CD4-positive, alpha-beta T cell treated with Interleukin-6 at 100 ng/mL for 8 hours (primary cell): ENCODE results near the gene AKAP12.
"Not testable (repeated sequence)": the region's sequence is repeated elsewhere in the genome, so short reads cannot be mapped to it uniquely, and the experiment has no call there.

Source experiments
- DNase-seq: peaks from one replicate; pipeline ENCODE4 v3.0.0-alpha.2; 2020; ENCODE audit warnings: mixed read lengths, low spot score

Gene AKAP12

DNA sequence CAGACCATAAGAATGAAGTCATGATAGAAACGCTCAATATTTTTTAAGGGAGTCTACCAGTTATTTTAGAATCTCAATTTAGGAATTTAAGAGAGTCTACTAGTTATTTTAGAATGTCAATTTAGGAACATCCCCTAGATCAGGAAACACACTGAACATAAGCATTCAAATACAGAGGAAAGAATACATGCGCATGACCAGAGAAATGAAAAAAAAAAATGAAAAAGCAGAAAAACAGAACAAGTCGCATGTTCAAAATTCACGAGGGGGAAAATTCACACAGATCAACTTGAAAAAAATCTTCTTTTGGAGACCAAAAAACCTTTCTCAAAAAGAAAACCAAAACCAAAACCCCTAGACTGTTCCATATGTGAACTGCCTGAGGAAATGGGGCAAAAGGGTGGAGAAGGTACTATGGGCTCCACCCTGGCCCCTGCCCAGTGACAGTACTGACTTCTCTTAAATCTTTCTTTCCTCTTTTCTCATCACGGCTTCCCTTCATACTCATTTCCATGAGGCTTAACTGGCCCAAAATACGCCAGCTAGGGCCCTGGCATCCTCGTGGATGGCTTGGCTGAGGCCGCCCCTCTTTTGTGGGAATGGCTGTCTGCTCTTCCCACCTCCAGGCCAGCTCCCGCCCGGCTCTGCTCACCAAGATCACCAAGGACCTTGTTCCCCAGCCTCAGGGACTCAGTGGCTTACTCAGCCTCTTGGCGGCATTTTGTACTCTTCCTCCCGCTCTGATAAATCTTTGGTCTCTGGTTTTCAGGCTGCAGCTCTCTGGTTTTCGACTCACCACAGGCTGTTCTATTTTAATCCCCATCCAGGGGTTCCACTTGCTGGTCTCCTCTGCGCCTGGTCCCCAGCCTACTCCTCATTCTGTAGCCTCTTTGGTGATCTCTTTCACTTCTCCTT lies 140.4 kb downstream of the AKAP12 start:
- peak; percentile 38 for DNase-seq

DNA sequence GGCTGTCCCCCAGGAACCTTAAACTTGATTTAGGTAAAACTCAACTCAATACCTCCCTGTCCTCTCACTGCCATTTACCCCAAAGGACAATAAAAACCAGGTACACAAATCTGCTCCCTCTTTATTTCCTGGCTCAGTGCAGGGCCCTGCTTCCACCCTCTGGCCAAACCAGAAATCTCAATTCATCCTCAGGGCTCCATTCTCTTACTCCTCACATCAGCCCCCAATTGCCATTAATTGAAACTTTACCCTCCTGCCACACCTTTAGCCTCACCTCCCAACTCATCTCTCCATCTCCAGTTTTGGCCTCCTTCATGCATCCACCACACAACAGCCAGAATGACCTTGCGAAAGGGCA lies 141.1 kb downstream of the AKAP12 start:
- no peak for DNase-seq

DNA sequence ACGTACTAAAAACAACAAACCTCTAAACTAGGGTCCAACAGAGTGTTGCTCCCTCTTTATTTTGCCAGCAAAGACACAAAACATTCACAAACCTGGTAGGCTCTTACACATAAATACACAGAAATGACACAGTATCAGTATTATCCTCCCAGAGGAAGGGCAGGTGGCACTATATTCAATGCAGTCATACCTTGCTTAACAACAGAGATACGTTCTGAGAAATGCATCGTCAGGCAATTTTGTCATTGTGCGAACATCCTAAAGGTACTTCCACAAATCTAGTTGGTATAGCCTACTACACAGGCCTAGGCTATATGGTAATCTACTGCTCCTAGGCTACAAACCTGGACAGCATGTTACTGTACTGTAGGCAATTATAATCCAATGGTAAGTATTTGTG lies 142.0 kb downstream of the AKAP12 start:
- DNase-seq, result no peak

DNA sequence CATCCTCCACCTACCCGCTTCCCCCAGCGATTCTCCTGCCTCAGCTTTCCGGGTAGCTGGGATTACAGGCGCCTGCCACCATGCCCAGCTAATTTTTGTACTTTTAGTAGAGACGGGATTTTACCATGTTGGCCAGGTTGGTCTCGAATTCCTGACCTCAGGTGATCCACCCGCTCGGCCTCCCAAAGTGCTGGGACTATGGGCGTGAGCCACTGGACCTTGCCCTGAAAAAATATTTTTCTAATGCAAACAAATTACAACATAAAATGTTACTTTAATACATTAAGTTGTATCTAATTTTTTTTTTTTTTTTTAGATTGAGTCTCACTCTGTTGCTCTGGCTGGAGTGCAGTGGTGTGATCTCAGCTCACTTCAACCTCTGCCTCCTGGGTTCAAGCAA lies 142.9 kb downstream of the AKAP12 start:
- DNase-seq, result not testable (repeated sequence)

DNA sequence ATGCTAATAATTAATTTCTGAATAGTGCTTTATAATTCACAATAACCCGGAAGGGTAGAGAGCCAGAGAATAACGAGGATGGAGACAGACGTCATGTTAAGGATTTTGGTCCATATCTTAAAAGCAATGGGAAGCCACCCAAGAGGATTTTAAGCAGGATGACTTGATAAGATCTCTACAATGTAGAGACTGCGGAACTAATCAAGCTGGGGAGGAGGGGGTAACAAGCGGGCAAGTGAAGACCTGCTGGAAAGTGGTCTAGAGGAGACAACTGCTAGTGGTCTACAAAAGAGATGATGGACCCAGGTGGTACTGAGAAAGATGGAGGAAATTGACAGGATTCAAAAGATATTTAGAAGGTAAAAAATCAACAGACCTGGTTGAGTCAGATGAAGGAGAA lies 144.4 kb downstream of the AKAP12 start:
- DNase-seq, result no peak

DNA sequence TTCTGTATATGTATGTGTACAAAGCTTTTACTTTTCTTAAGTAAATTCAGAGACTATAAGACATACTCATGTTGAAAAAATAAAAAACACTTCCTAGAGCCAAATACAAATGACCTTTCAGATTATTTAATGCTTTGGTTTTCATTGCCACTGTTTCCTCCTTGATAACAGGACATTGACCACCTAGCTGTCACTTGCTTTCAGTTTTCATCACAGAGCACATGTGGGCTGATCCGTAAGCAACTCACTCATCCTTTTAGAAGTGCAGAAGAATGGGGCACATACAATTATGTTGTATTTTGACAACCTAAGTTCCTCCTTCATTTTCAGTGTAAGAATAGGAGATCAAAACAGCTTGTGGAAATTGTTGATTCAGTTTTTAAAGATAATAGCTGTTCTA lies 145.4 kb downstream of the AKAP12 start:
- no peak for DNase-seq

DNA sequence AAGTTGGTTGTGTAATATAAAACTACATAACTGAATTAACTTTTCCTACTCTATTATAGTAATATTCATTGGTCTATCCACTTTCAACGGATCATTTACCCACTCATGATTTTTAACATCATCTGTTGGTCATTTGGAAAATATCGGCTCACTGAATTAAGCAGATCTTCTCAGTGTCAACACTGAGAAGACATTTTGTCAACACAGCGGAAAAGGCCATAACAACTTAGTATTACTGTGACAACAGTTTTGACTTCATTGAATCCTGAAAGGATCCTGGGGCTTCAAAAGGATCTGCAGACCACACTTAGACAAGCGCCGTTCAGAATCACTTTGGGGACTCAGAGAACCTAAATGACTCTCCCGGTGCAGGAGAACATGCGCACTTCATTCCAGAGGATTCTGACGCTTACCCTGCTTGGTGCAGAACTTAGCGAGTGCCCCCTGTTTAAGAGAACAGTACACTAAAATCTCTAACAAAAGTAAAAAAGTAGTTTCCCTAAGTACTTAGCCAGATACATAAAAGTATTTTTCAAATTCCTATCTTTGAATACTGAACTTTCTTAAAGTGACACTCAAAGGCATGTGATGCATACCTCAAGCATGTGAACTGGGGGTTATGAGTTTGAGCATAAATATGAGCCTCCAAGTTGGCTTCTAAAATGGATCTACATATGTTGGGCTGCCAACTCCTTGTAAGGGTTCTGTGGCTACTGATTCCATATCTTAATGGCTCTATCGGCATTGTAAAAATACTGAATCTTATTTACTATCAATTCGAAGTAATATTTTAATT lies 147.6 kb downstream of the AKAP12 start:
- DNase-seq, result no peak

DNA sequence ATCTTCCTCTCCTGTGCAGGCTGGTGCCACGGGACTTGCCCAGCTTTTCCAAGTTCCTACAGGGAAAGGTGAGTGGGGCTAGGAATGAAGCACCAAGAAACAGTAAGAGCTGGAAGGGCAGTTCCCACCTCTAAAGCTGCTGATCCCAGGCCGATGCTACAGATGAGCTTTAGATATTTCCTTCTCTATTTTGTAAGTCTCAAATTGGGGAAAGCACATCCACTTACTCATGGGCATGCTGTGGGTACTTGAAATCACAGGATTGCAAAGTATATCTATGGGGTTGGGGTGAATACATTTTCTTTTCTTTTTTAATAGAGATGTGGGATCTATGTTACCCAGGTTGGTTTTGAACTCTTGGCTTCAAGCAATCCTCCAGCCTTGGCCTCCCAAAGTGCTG lies 148.5 kb downstream of the AKAP12 start:
- no peak for DNase-seq

DNA sequence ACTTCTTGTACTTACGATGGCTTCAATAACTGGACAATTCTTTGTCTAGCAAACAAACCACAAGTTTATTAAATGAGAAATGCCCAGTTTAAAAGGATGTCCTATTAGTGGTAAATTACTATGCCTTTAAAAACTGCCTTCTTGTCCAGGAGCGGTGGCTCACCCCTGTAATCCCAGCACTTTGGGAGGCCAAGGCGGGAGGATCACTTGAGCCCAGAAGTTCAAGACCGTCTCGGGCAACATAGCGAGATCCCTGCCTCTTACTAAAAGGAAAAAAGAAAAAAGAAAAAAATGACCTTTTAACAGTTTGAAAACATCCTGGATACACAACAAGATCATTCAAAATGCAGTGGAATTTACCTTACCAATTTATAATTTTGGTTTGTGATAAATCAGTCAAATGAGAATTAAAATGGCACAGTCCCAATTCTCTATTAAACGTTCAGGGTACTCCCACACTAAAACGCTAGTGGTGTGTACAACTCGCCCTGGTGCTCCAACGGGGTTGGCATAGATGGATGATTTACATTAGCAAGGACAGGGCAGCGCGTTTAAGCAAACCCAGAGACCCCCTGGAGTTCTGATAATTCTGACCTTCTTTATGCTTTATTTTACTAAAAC lies 149.3 kb downstream of the AKAP12 start:
- no peak for DNase-seq

DNA sequence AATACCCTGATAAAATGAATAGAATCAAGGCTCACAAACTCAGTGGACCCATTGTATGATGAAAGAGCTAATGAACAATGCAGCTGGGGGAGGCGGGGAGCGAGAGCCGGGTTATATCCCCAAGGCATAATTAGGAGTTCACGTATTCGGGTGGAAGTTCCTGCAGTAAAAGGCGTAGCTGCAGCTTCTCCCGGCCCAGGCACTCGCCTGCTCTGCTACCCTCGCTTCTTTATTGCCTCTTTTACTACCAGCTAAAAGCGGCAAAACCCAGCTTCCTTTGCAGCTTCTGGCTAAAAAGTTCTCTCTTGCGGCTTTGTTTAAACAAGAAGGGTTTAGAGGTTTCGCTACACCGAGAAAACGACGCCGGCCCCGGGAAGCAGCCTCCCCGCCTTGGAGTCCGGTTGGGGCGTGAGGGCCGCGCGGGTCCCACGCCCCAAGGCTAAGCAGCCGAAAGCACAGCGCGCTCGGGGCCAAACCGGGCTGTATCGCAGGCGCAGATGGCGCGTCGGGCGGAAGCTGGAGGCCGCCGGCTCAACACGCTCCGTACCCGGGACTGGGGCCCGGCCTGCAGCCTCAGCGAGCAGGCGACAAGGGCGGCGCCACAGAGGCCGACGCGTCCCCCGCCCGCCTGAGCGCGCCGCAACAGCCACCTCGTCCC lies 150.0 kb downstream of the AKAP12 start:
- peak; percentile 37 for DNase-seq

DNA sequence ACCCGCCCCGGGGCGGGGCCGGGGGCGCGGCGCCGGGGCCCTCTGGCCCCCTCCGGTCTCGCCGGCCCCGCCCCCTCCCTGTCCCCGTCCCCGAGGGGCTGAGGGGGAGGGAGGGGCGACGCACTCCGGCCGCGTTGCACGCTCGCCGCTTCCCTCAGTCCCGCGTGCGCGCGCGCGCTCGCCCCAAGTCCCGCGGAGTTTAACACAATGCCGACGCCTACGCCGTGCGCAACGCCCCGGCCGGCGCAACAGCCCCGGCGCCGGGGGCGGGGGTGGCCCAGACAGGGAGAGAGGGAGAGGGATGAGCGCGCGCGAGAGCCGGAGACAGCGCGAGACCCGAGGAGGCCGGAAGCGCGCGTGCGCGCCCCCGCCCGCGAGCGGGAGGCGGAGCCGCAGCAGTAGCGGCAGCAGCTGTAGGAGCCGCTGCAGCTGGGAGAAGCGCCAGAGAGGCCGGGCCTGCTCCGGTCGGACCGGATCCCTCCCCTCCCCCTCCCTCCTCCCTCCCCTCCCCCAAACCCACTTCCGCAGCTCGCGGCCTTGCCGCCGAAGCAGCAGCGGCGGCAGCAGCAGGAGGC lies 150.6 kb downstream of the AKAP12 start:
- DNase-seq, result peak; percentile 97

DNA sequence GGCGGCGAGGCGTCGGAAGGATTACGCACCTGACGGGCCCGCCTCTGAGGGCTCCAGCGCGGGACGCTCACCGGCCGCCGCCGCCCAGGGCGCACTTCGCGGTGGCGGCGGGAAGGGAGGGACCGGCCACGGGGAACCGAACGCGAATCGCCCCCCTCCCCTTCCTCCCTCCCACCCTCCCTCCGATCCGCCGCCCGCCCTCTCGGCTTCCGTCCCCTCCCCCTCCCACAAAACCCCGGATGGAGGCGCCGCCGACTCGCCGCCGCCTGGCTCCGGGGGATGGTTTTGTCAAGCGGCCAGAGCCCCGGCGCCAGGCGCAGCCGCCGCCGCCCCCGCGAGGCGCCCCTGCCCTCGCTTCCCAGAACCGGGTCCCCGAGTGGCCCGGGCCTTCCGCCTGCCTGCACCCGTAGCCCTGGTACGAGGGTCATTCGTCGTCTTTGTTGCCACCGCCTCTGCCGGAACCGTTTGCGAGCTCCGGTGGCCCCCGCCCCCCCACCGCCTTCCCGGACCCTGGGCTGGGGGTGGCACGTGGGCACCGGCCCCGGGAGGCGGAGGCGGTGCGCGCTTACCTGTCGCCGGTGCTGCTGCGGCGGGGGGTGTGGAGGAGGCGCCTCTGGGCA lies 151.2 kb downstream of the AKAP12 start:
- DNase-seq, result peak; percentile 81

DNA sequence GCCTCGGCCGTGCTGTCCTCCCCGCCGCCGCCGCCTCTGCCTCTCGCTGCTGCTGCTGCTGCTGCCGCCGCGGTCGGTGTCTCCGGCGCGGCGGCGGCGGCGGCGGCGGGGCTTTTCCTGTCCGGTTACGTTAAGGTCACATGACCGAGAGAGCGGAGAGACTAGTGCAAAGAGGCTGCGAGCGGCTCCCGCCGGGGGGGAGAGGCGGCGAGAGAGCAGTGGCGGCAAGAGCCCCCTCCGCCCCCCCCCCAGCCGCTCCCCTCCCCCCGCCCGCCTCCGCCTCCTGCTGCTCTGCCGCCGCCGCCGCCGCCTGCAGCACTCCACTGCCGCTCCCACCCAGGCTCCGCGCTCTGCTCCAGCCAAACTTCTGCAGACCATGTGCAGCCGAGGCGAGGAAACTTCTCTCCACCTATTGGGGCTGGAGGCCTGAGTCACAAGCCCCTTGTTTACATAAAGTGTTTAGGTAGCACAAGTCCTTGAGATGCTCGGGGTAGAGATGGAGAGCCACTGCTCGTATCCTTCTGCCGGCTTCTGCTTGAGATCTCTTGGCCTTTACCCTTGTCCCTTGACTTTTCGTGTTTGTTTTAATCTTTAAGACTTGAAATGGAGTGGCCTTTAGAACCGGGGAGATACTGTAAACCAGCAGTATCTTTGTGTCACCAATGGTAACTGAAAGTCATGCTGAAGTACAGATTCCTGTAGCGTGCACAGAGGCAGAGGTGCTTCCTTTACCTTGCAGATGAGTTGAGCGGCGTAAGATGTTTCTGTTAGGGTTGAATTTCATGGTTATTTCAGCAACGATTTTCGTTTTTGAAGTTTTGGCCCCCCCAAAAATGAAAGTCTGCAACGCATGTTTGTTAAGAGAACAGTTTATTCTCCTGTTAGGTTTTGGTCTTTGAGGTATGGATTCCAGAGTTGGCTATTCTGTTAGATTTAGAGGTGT lies 152.0 kb downstream of the AKAP12 start, which contains the start of gene ZBTB2:
TSS of gene ZBTB2 (minus strand) at position 89 of the 943 bp plus-strand sequence. CDS start 17,922 bp downstream, outside the sequence.
- peak; percentile 63 for DNase-seq

DNA sequence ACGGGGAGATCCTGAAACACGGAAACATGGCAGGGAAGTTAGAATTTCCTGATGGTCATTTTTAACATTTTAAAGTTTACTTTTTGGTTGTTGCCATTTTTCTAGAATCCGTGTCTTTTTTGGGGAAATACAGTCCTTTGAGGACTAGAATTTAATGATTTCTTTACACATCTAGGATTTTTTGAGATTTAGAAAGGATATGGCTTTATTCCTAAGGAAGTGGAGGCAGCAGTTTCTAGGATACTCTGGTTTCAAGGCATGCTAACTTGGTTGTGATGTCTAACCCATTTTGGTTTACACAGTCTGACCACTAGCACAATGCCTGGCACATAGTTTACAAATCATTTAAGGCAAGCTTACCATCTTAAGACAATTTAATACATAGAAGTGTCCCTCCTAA lies 152.7 kb downstream of the AKAP12 start:
- no peak for DNase-seq

DNA sequence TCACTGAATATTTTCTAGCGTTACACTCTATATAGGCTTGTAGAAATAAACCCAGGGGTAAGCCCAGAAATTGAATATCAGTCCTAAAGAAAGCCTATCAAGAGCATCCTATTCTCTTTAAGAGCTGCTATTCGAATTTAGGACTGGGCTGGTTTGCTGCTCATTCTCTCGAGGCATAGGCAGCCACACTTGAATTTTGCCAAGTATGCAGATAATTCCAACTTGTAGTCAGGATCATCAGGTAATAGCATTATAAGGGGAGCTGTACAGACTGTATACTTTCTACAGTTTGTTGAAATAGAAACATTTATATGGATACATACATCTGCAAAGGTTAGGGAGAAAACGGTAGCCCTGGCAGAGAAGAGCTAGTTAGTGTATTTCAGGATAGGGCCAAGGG lies 153.6 kb downstream of the AKAP12 start:
- no peak for DNase-seq

DNA sequence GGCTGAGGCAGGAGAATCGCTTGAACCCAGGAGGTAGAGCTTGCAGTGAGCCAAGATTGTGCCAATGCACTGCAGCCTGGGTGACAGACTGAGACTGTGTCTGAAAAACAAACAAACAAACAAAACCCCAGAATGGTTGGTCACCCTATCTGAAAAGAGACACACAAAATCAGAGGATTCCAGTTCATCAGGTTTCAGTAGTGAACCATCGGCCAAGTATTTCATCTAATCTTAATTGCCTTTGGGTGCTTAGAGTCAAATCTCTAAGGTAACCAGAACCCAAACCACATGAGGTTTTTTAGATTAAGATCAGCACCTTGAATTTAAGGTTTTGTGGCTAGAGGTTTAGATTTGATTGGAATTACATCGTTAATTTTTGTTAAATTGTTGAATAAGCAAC lies 159.9 kb downstream of the AKAP12 start:
- DNase-seq, result no peak

DNA sequence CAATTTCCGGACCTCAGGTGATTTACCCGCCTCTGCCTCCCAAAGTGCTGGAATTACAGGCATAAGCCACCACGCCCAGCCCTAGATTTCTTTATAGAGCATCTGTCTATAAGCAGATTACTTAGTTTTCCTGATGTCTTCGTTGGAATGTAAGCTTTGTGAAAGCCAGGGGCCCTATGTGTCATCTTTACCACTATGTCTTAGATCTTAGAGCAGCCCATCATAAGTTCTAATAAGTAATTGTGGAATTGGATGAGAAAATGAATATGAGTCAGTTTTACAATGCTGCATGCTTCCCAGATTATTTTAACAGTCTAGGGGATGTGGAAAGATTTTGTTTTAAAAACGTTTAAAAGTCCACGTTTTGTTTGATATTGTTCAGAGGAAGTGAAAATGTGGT lies 160.7 kb downstream of the AKAP12 start:
- DNase-seq, result no peak

DNA sequence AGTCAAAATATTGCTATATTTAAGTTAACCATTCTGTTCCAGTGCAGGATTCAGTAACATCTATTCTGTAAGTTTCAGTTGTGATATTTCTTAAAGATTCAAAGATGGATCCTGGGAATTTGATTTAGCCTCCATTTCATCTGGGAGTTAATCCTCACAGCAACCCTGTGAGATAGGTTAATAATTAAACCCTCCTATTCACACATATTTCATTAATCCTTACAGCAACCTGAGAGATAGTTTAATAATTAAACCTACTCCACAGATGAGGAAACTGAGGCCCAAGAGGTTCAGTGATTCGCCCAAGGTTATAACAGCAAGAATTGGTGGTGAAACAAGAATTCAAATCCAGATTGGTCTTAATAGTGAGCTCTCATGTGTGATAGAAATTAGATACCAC lies 162.5 kb downstream of the AKAP12 start:
- no peak for DNase-seq

DNA sequence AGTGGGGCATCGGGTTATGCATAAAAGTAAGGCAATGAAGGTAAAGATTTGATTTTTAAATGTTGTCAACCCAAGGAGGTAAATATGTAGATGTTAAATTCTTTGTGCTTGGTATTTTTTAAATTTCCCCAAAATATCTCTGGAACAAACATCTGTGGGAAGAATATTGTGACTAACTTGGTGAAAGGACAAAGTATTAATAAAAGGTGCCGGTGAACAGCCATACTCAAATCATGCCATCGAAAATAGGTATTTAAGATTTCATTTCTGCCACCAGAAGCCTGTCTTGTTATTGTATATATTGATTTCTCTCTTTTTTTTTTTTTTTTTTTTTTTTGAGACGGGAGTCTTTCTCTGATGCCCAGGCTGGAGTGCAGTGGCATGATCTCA lies 164.1 kb downstream of the AKAP12 start:
- DNase-seq, result no peak
